Posterior vena cava (tissue), 2 donors: ENCODE data around the gene SF1. TPM values are rescaled to one million over a fixed set of nuclear protein-coding genes. Genes with fewer than 3 reads are reported as not detected.

Experiments used
- DNase-seq: peaks from one replicate; pipeline ENCODE4 v3.0.0-alpha.2; 2020; ENCODE audit warnings: low spot score
- intact Hi-C, 2 donors: fragments of 100-400 bp; cut with DNase I; formaldehyde crosslinking; loops; one replicate each; pipeline versions ENCODE4 v1.14.1 to v1.14.2; 2022 to 2023
- total RNA-seq, 2 donors: library from RNA; stranded (reverse); fragmentation: NEBNext Ultra II Directional; extraction: Animal tissue kit (Norgen Biotek cat#: 25700); gene quantifications; one replicate each; pipeline ENCODE4 v1.2.1, GENCODE V29; 2021
- donor health status: DM: yes; HTN: yes; CAD: no.
- donor health status: DM: yes; HTN: yes; CAD: no.

SF1 gene
- total RNA-seq, 2 donors from 2014 or later = 181 to 189 TPM

GRCh38 chr11:64765291-64765850, 13.0 kb downstream of the SF1 start:
- intact Hi-C loops = no loop called here
- DNase-seq = peak; percentile 79

GRCh38 chr11:64764753-64765152, 13.6 kb downstream of the SF1 start:
- peak; percentile 66 for DNase-seq
- intact Hi-C loops = loop anchor here in 1 of 2 donors (5.0 kb wide), 1 partner anchor 1983 kb away; no protein-coding TSS in a partner anchor

- peak; percentile 67 for DNase-seq
- intact Hi-C loops = loop anchor here in 1 of 2 donors (5.0 kb wide), 1 partner anchor 1983 kb away; no protein-coding TSS in a partner anchor
Measured at GRCh38 chr11:64764040-64764611, 14.2 kb downstream of the SF1 start.

- DNase-seq = peak; percentile 77
- intact Hi-C loops = loop anchor here in 1 of 2 donors (5.0 kb wide), 1 partner anchor 1984 kb away; no protein-coding TSS in a partner anchor
Measured at GRCh38 chr11:64763526-64764039, 14.8 kb downstream of the SF1 start.

GRCh38 chr11:64762674-64763525, 15.4 kb downstream of the SF1 start:
- intact Hi-C loops = loop anchor here in 1 of 2 donors (5.0 kb wide), 1 partner anchor 1984 kb away; no protein-coding TSS in a partner anchor
- no peak for DNase-seq

- DNase-seq = no peak
- intact Hi-C loops = loop anchor here in 1 of 2 donors (5.0 kb wide), 1 partner anchor 1985 kb away; no protein-coding TSS in a partner anchor
Measured at GRCh38 chr11:64762277-64762673, 16.1 kb downstream of the SF1 start.

GRCh38 chr11:64760759-64761420, 17.5 kb downstream of the SF1 start:
- intact Hi-C loops = loop anchor here in 1 of 2 donors (5.0 kb wide), 1 partner anchor 1986 kb away; no protein-coding TSS in a partner anchor
- DNase-seq = no peak

- peak; percentile 94 for DNase-seq
- intact Hi-C loops = loop anchor here in 1 of 2 donors (5.0 kb wide), 1 partner anchor 1987 kb away; no protein-coding TSS in a partner anchor
Measured at GRCh38 chr11:64759722-64760719, 18.3 kb downstream of the SF1 start, which contains the start of gene PYGM. Gene PYGM, minus strand, starts transcription at chr11:64759974. Its CDS starts 76 bp downstream, at chr11:64759898.

- intact Hi-C loops = no loop called here
- peak; percentile 81 for DNase-seq
Measured at GRCh38 chr11:64759131-64759721, 19.1 kb downstream of the SF1 start.

- intact Hi-C loops = no loop called here
- DNase-seq = peak; percentile 66
Measured at GRCh38 chr11:64758330-64759079, 19.8 kb downstream of the SF1 start.

- intact Hi-C loops = no loop called here
- DNase-seq = peak; percentile 59
Measured at GRCh38 chr11:64757549-64758329, 20.6 kb downstream of the SF1 start.

- DNase-seq = peak; percentile 77
Measured at GRCh38 chr11:64755681-64756361, 22.5 kb downstream of the SF1 start.

GRCh38 chr11:64754919-64755662, 23.3 kb downstream of the SF1 start:
- DNase-seq = peak; percentile 79
- intact Hi-C loops = no loop called here

More at GRCh38 chr11:64755681-64756361, 22.5 kb downstream of the SF1 start:
- intact Hi-C loops = no loop called here

- DNase-seq = peak; percentile 50
- intact Hi-C loops = no loop called here
Measured at GRCh38 chr11:64754124-64754918, 24.0 kb downstream of the SF1 start.
